ENCODE results near the gene HPD. TPM values are rescaled to one million over a fixed set of nuclear protein-coding genes. Genes with fewer than 3 reads are reported as not detected.

HPD gene
- total RNA-seq, 1 experiment from 2014 or later, result 0.39 TPM

DNA sequence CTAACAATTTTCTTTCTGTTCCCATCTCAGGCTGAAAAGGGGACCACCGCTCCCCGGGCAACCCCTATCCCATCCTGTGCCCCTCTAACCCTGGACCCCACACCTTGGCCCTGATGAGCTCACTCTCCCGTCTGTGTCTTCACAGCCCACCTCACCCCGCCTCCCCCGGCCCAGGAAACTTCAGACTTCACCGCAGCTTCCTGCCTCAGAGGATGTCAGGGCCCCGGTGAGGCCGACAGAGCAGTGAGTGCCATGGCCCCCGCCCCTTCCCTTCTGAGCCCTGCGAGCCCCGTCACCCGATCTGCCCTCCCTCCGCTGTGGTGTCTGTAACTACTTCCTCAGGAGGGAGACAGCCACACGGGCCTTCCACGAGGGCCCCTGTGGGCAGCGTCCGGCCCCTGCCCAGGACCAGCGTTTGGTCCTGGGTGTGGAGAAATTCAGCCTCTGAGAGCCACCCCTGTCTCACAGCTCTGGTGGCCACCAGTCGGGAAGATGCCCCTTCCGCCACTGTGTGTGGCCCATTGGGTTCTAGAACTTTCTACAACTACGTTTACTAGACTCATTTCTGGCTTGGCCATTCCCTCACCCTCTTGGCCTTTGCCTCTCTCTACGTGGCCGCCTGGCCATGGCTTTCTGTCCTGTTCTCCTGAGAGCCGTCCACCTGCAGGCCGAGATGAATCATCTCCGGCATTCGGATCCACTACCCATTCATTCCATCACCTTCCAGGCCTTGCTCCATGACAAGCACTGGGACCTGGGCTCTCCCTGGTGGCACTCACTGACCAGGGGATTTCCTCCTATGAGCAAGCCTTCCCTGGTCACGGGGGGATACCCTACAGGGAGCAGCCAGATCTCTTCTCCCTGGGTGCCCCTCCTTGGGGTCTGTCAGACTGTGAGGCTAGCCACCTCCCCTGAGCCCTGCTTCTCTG lies 68.6 kb downstream of the HPD start:
- no peak overlapping the region for H3K4me3 Mint-ChIP-seq
- peak overlapping the region; percentile 86 for H3K27ac Mint-ChIP-seq

More for the DNA sequence above, 68.6 kb downstream of the HPD start:
- Mint-ChIP-seq H3K36me3 (peaks cover 1% of the 10 kb centered on the region; the same call in 1 of the 2 replicates), H3K9me3 (no peaks in the 10 kb centered on the region), H3K27me3 (ENCODE audit: low read depth) (no peaks in the 10 kb centered on the region; the same call in 1 of the 2 replicates), H3K4me1 (peaks cover 22% of the 10 kb centered on the region)
- DNase-seq (ENCODE audit: low spot score) (no peak), ATAC-seq (no peak; the same call in 1 of the 2 replicates)
- CTCF ChIA-PET, result interaction anchor here (0.6 to 9.9 kb wide), 5 partner anchors 11 to 104 kb away, joined by 3 to 227 read pairs (median 3); partner anchors contain the start of gene TMEM120B
- TF ChIP-seq NFE2L1 (CRISPR knock-in tag; IDR thresholded peaks at IDR 0.05) (no peak), ZBTB43 (CRISPR knock-in tag; IDR thresholded peaks at IDR 0.05) (no peak), GRHL2 (CRISPR knock-in tag; IDR thresholded peaks at IDR 0.05; ENCODE audit: insufficient replicate concordance, severe bottlenecking) (no peak), ZNF121 (CRISPR knock-in tag; IDR thresholded peaks at IDR 0.05) (no peak), ATF6 (CRISPR knock-in tag; IDR thresholded peaks at IDR 0.05) (no peak)
- TF ChIP-seq, protein P1, sequence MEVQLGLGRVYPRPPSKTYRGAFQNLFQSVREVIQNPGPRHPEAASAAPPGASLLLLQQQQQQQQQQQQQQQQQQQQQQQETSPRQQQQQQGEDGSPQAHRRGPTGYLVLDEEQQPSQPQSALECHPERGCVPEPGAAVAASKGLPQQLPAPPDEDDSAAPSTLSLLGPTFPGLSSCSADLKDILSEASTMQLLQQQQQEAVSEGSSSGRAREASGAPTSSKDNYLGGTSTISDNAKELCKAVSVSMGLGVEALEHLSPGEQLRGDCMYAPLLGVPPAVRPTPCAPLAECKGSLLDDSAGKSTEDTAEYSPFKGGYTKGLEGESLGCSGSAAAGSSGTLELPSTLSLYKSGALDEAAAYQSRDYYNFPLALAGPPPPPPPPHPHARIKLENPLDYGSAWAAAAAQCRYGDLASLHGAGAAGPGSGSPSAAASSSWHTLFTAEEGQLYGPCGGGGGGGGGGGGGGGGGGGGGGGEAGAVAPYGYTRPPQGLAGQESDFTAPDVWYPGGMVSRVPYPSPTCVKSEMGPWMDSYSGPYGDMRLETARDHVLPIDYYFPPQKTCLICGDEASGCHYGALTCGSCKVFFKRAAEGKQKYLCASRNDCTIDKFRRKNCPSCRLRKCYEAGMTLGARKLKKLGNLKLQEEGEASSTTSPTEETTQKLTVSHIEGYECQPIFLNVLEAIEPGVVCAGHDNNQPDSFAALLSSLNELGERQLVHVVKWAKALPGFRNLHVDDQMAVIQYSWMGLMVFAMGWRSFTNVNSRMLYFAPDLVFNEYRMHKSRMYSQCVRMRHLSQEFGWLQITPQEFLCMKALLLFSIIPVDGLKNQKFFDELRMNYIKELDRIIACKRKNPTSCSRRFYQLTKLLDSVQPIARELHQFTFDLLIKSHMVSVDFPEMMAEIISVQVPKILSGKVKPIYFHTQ (CRISPR knock-in tag; IDR thresholded peaks at IDR 0.05), result no peak
- TF ChIP-seq, protein P2, sequence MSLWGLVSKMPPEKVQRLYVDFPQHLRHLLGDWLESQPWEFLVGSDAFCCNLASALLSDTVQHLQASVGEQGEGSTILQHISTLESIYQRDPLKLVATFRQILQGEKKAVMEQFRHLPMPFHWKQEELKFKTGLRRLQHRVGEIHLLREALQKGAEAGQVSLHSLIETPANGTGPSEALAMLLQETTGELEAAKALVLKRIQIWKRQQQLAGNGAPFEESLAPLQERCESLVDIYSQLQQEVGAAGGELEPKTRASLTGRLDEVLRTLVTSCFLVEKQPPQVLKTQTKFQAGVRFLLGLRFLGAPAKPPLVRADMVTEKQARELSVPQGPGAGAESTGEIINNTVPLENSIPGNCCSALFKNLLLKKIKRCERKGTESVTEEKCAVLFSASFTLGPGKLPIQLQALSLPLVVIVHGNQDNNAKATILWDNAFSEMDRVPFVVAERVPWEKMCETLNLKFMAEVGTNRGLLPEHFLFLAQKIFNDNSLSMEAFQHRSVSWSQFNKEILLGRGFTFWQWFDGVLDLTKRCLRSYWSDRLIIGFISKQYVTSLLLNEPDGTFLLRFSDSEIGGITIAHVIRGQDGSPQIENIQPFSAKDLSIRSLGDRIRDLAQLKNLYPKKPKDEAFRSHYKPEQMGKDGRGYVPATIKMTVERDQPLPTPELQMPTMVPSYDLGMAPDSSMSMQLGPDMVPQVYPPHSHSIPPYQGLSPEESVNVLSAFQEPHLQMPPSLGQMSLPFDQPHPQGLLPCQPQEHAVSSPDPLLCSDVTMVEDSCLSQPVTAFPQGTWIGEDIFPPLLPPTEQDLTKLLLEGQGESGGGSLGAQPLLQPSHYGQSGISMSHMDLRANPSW (CRISPR knock-in tag; conservative IDR thresholded peaks at IDR 0.05; ENCODE audit: low read depth), result no peak
- POLR2A ChIA-PET, result no interaction called here

Other genes with a start within 250 kb of the HPD start
- 27.7 to 28.9 TPM (median 28.6 TPM) in 3 replicates for gene ORAI1, start 232.3 kb downstream of the HPD start, total RNA-seq (2021)
- 0.37 to 0.80 TPM (median 0.50 TPM) in 3 replicates for gene MORN3, start 189.2 kb downstream of the HPD start, total RNA-seq (2021)
- 30.7 to 36.9 TPM (median 33.6 TPM) in 3 replicates for gene TMEM120B, start 146.1 kb downstream of the HPD start, total RNA-seq (2021)
- gene RHOF, start 65.2 kb downstream of the HPD start, total RNA-seq (2021), result 35.8 to 45.3 TPM (median 36.2 TPM) in 3 replicates
- 18.0 to 19.5 TPM (median 18.4 TPM) in 3 replicates for gene SETD1B, start 54.9 kb downstream of the HPD start, total RNA-seq (2021)
- 35.3 to 36.4 TPM (median 36.2 TPM) in 3 replicates for gene PSMD9, start 29.9 kb upstream of the HPD start, total RNA-seq (2021)
- gene CFAP251, start 59.7 kb upstream of the HPD start, total RNA-seq (2021), result 2.9 to 3.1 TPM (median 3.0 TPM) in 3 replicates
- 14.6 to 19.7 TPM (median 15.8 TPM) in 3 replicates for gene BCL7A, start 163.0 kb upstream of the HPD start, total RNA-seq (2021)
- 40.5 to 49.4 TPM (median 44.4 TPM) in 3 replicates for gene MLXIP, start 219.9 kb upstream of the HPD start, total RNA-seq (2021)